SIG-M5 treated with dmso at 0.1 percent for 504 hours (cell line): ENCODE measurements around the gene NSFL1C.

Experiments used
- DNase-seq: peaks from one replicate; lab custom pipeline; 2025; ENCODE audit not compliant: unreplicated experiment; lab: John Stamatoyannopoulos, UW

Gene NSFL1C

DNA sequence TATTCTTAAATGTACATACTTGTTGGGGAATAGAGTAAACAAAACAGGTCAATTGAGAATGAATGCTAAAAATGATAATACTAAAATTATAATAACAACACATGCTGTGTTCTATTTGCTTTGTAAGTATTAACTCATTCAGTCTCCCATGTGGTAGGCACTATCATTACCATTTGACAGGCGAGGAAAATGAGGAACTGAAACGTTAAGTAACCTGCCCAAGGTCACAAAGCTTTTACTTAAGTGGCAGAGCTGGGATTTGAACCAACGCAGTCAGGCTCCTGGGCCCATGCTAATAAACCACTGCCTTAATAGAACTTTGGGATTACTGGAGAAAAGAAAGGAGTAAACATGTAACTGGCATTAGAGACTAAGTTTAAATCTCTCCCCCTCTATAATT, 3.8 kb downstream of the NSFL1C start:
- peak; percentile 44 for DNase-seq

DNA sequence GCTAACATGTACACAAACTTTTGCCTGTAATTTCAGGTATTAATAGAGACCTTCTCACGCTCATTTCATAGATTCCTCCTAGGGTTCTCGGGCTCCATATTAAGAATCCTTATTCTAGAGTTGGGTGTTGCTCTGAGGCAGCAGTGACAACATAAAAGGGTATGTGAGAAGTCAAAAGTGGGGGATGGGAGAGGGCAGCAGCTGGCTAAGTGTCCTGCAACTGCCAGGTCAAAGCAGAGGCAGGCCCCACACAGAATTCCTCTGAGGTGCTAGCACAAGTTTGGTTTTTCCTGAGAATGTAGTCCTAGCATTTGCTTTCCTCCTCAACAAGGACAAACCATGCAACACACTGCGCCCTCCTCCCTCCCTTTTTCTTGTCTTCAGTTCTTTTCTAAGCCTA, 4.6 kb downstream of the NSFL1C start:
- no peak for DNase-seq

GRCh38 chr20:1460275-1460674, 6.4 kb downstream of the NSFL1C start:
- DNase-seq: no peak

- DNase-seq: no peak
Measured at GRCh38 chr20:1457992-1458391, 8.7 kb downstream of the NSFL1C start.

DNA sequence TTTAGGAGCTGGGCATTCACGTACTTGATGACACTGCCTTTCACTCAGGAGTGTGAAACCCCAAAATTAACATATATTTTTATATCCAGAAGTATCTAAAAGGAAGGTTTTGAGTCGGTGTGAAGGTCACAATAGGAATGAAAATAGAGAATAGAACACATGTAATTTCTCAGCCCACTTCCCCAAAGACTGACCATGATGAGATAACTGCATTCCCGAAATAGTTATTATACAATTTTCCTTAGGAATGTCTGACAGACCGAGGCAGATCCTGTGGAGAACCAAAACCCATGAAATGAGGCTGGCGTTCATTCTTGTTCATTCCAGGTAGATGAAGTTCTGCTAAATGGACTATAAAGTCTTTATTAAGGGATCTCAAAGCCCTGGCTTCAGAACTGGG, 10.3 kb downstream of the NSFL1C start:
- DNase-seq: no peak

- no peak for DNase-seq
Measured at GRCh38 chr20:1450926-1451491, 15.6 kb downstream of the NSFL1C start.

DNA sequence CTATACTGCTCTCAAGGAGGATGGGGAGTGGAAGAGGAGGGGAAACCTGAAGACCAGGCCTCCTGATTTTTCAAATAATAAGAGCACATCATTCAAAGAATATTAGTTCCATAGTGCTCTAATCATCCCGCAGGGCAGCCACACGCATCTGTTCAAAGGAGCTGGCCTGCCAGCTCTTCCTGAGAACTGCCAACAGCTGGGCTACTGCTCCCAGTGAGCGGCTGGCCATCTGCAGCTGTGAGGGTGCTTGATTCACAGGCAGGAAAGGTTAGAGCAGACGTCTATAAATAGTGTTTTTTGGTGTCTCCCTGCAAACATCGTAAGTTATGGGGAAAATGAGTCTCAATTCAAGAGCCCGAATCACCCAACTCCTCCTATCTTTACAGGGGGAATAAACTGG, 17.3 kb downstream of the NSFL1C start:
- DNase-seq: no peak

DNA sequence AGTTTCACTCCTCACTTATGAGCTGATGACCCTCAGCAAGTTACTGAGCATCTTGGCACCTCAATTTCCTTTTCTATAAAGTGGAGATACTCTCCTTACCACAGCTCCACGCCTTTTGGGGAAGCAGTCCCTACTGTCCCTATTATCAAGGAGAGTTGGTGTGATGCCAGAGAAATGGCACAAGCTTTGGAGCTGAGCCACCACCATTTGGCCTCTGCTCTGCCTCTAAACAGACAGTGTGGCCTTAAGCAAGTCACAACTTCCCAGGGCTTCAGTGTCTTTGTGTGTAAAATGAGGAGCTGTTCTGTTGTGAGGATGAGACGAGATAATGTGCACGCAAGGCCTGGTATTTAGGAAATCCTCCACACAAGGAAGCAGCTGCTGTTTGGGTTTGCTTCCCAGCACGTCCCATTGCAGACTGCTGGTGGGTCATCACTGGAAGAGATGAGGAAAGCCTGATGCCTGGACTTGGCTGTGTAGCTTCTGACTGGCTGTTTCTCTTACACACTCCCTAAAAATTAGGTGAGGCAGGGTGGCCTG, 18.5 kb downstream of the NSFL1C start:
- DNase-seq: no peak

- no peak for DNase-seq
Measured at GRCh38 chr20:1446536-1446935, 20.1 kb downstream of the NSFL1C start.

DNA sequence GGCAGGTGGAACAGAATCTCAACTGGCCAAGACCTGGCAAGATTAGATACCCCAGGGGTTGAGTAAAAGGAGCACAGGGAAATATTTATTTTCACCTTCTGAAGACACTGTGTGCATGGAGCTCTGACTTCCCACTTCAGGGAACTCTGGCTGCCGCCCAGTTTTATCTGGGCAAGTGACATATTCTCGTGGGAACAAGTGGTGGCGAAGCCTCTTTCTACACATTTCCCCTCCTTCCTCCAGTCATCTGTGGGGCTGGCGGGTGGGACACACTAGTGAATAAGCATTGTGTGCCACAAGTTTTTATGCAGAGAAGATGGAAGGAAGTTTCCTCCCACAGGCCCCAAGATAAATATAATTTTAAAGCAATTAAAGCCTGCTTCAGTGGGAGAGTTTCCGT, 23.6 kb downstream of the NSFL1C start:
- no peak for DNase-seq

- DNase-seq: no peak
Measured at GRCh38 chr20:1442304-1442703, 24.3 kb downstream of the NSFL1C start.

- no peak for DNase-seq
Measured at GRCh38 chr20:1441133-1441532, 25.5 kb downstream of the NSFL1C start.

- DNase-seq: peak; percentile 43
Measured at GRCh38 chr20:1440024-1440423, 26.6 kb downstream of the NSFL1C start.

DNA sequence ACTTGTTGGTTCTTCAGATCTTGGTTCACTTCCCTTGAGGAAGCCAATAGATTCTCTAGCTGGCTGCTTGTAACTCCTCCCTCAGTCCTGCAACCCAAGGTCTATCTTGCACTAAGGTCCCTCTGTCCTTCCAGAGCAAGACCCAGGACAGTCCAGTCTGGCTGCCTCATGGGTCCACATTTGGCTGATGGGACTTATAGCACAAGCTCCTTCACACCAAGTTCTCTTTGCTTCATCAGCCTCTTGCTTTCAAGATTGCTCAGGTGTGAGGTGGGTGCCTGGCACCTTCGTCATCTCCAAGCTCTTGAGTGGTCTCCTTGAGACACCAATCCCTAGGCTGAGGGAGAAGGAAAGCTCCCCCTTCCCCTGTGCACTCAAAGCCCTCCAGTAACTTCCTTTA, 28.3 kb downstream of the NSFL1C start:
- peak; percentile 8 for DNase-seq

DNA sequence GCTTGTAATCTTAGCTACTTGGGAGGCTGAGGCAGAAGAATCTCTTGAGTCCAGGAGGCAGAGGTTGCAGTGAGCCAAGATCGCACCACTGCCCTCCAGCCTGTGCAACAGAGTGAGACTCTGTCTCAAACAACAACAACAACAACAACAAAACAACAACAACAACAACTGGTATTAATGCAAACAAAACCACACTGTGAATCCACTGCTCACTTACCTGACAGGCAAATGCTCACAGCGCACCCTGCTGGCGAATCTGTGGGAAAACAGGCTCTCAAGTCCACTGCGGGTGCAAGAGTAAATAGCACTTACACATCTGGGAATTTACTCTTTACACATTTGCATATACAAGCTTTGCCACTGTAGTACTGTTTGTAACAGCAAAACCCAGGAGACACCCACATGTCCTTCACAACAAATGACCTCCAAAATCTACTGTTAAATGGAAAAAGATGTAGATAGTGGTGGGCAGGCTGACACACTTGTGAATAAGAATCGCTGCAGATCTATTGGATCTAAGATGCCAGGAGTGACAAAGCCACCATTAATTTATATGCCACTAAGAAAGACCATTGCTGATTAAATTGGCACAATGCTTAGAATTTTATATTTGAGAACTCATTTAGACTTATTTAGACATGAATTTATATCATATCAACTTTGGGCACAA, 29.3 kb downstream of the NSFL1C start:
- DNase-seq: peak; percentile 68

DNA sequence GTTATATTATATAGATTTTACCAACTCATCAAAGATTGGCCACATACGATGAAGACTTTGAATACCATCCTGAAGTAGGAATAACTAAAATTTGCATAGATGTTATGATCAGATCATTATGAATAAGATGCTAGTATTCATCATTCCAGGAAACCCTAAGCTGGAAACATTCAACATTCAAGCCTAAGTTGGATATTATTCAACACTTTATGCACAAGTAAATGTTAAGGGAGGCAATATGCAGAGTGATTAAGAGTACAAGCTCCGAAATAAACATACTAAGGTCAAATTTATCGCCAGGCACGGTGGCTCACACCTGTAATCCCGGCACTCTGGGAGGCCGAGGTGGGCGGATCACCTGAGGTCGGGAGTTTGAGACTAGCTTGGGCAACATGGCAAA, 30.4 kb downstream of the NSFL1C start:
- no peak for DNase-seq

GRCh38 chr20:1435337-1435699, 31.3 kb downstream of the NSFL1C start:
- no peak for DNase-seq

DNA sequence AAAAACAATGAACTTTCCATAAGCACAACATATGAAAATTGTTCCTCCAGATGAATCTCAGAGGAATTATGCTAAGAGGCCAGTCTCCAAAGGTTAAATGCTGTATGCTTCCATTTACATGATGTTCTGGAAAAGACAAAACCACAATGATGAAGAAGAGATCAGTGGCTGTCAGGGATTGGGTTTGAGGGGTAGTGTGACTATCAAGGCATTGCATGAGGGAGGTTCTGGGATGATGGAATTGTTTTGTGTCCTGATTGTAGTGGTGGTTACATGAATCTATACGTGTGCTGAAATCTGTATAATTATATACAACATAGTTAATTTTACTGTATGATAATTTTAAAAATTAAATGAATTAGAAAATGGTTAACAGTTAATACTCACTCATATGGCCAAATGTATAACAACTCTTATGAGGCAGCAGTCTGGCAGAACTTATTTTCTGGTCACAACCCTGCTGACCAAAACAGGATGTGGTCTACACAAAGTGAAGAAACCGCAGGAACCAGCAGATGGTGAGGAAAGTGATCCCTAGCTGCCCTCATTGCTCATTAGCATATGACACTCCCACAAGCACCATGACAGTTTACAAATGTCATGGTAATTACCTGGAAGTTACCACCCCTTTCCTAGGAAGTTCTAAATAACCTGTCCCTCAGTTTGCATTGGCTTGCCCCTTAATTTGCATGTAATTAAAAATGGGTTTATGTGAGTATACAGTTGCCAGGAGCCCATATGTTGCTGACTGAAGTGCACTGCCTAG, 31.9 kb downstream of the NSFL1C start:
- DNase-seq: peak; percentile 86

GRCh38 chr20:1431158-1431557, 35.5 kb downstream of the NSFL1C start:
- no peak for DNase-seq

- no peak for DNase-seq
Measured at GRCh38 chr20:1430004-1430451, 36.6 kb downstream of the NSFL1C start.

DNA sequence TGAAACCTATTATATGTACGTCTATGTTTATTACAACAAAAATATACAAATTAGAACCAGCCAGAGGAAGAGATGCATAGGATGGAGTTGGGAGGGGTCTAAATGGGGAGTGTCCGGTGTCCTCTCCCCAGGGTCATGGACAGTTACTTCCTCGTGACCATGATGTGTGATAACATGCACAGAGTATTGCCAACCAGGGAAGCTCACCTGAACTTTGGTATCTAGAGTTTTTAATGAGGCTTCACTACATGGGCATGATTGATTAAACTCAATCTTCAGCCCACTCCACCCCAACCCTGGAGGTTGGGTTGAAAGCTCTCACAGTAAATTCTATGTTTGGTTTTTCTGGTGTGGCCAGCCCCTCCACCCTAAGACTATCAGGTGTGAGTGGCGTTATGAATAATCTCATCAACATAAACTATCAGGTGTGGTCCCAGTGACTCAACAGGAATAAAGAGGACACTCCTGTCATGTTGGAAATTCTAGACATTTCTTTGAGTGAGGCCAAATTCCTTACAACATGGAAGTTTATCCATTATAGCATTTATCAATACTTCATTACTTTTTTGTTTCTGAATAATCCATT, 37.4 kb downstream of the NSFL1C start:
- DNase-seq: no peak
